ENCODE data around the gene CSN1S1. TPM values are rescaled to one million over a fixed set of nuclear protein-coding genes. Genes with fewer than 3 reads are reported as not detected.

CSN1S1 gene
- total and polyA plus RNA-seq, 2 experiments from 2014 or later: 0.21 TPM; not detected in 1

GRCh38 chr4:69965628-69966027 is 34.8 kb downstream of the CSN1S1 start, which contains the start of gene CSN2:
CSN2 (minus strand) TSS chr4:69965728; CDS start chr4:69960995, 4,733 bp downstream.
- Histone ChIP-seq H3K27ac (ENCODE audit: low read depth) (no peak within 1 kb of the TSS), H3K27me3 (ENCODE audit: insufficient read depth) (no peaks in the 10 kb centered on the region), H3F3A (replicated peaks; ENCODE audit: low read depth) (no peaks in the 10 kb centered on the region), H3K4me2 (no peak within 1 kb of the TSS), H4K20me1 (replicated peaks; ENCODE audit: insufficient read depth) (no peaks in the 10 kb centered on the region), H3K9me2 (ENCODE audit: insufficient read depth) (no peaks in the 10 kb centered on the region), H3K79me2 (replicated peaks; ENCODE audit: insufficient read depth) (no peaks in the 10 kb centered on the region), H2AFZ (no peak within 1 kb of the TSS), H3K4me1 (ENCODE audit: insufficient read depth) (no peaks in the 10 kb centered on the region), H3K4me3 (no peak within 1 kb of the TSS), H3K36me3 (ENCODE audit: insufficient read depth) (no peaks in the 10 kb centered on the region)
- TF ChIP-seq POLR2AphosphoS5 (IDR thresholded peaks at IDR 0.05; ENCODE audit: low read depth): no peak
- TF ChIP-seq STAT1 (IDR thresholded peaks at IDR 0.05; ENCODE audit: unreplicated experiment): no peak
- no peak for TF ChIP-seq ETS1 (IDR thresholded peaks at IDR 0.05)
- TF ChIP-seq EZH2 (IDR thresholded peaks at IDR 0.05; ENCODE audit: low read depth, unreplicated experiment): no peak
- no peak for TF ChIP-seq CREB1 (CRISPR knock-in tag; IDR thresholded peaks at IDR 0.05; ENCODE audit: low read depth)
- TF ChIP-seq ZNF331 (CRISPR knock-in tag; IDR thresholded peaks at IDR 0.05; ENCODE audit: low read depth): no peak
- no peak for TF ChIP-seq CTCF (conservative IDR thresholded peaks at IDR 0.05; ENCODE audit: low read depth in 2 of 2)
- no peak for TF ChIP-seq EZH2phosphoT487 (IDR thresholded peaks at IDR 0.05; ENCODE audit: unreplicated experiment)
- TF ChIP-seq REST (IDR thresholded peaks at IDR 0.05; ENCODE audit: unreplicated experiment): no peak
- no peak for TF ChIP-seq NANOG (IDR thresholded peaks at IDR 0.05; ENCODE audit: borderline replicate concordance)
- no peak for TF ChIP-seq ZNF114 (CRISPR knock-in tag; IDR thresholded peaks at IDR 0.05)
- TF ChIP-seq JUNB (IDR thresholded peaks at IDR 0.05; ENCODE audit: unreplicated experiment): no peak
- no peak for TF ChIP-seq ZNF462 (CRISPR knock-in tag; IDR thresholded peaks at IDR 0.05)
- Mint-ChIP-seq H3K27me3 (ENCODE audit: insufficient read depth, low read depth, poor library complexity) (peaks cover 2% of the 10 kb centered on the region), H3K9me3 (no peaks in the 10 kb centered on the region), H3K36me3 (ENCODE audit: low read depth) (no peaks in the 10 kb centered on the region), H3K4me1 (no peaks in the 10 kb centered on the region), H3K27ac (no peak within 1 kb of the TSS), H3K4me3 (no peak within 1 kb of the TSS)
- DNase-seq (ENCODE audit: low spot score) (no peak), ATAC-seq (no peak)
